ENCODE results near the gene TLE4.

The TLE4 gene

DNA sequence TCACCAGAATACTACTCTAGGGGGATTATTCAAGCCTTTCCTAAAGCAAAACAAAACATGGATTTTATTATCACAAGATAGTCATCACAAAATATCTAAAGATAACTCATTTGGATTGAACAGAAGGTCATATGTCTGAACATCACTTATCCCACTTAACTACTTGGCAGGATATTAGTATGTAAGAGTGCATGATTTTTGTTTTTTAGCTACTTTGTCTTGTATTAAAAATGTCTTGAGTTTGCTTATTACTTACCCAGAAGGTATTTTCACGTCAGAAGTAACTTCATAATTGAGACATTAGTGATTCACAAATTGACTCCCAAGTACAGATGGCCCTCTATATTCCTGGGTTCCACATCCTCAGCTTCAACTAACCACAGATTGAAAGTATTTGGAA is 113.8 kb downstream of the TLE4 start:
- no peak overlapping the region for H3K4me3 ChIP-seq (ENCODE audit: low read length)
- TF ChIP-seq ZNF274 (IDR thresholded peaks at IDR 0.05; ENCODE audit: low read depth, low read length): no peak

DNA sequence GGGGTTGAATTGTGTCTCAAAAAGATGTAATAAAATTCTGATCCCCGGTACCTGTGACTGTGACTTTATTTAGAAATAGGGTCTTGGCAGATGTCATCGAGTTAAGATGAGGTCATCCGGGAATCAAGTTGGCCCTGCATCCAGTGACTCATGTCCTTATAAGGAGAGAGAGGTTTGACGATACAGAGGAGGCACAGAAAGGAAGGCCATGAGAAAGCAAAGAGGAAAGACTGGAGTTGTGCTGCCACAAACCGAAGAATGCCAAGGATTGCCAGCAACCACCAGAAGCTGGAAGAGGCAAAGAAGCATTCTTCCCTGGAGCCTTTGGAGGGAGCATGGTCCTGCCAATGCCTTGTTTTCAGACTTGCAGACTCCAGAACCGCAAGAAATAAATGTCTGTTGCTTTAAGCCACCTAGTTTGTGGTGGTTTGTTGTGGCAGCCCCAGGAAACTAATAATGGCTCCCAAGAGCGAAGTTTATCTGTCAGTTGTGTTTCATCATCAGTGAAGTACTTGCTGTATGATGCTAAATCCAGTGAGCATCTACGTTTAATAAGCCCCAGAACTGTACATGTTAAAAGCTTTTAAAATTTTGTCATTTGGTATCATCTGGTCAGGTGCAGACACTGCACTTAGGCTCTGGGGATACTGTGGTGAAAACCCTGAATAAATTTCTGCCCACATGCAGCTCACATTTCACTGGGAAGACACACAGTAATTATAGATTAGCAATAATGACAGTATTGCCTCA is 114.8 kb downstream of the TLE4 start:
- H3K4me3 ChIP-seq (ENCODE audit: low read length): no peak overlapping the region
- TF ChIP-seq ZNF274 (IDR thresholded peaks at IDR 0.05; ENCODE audit: low read depth, low read length): no peak

DNA sequence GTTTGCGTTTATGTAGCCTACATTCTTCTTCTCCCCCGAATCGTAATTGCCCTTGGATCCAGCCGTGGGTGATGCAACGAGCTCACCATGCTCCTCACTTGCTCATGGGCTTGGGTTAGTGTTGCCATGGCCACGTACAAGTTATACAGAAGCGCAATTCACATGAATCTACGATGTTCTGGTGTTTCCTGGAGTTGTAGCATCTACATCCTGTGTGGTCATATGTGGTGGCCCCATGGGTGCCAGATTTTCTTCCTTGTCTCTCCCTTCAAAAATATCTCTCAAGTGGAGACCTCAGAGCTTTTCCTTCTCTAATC is 115.3 kb downstream of the TLE4 start:
- no peak for TF ChIP-seq ZNF274 (IDR thresholded peaks at IDR 0.05; ENCODE audit: low read depth, low read length)
- H3K4me3 ChIP-seq (ENCODE audit: low read length): no peak overlapping the region

DNA sequence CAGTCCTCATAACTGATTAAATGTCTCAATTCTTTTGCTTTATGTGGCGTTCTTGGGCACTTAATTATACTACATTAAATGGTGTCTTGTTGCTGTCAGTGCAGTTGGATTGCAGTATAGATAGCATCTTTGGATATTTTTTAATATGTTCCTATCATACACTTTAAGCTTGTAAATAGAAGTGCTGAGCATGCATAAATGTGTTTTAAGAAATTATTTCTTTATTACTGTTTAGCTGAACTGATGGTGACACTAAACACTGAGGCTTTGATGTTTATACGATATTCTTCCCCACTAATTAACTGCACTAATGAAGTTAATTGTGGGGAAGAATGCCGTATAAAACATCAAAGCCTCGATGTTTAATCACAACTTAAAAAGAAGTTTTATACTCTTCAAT is 116.6 kb downstream of the TLE4 start:
- H3K4me3 ChIP-seq (ENCODE audit: low read length): no peak overlapping the region

DNA sequence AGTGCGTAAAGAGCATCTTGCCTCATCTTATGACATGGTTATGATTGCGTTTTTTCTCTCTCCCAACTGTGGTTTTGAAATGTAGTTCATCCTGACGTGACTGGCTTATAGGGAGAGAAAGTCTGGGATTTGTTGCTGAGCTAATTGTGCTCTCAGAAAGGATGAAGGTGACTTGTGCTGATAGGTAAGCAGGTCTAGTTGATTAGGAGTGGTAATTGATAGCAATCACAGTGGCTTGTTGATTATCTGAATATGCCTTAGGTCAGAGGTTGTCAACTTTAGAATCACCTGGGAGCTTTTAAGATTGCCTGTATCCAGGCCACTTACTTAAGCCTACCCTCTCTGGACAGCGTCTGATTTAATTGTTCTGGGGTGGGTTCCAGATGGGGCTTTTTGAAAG is 117.8 kb downstream of the TLE4 start:
- TF ChIP-seq ZNF274 (IDR thresholded peaks at IDR 0.05; ENCODE audit: low read depth, low read length): no peak

More for the DNA sequence above, 116.6 kb downstream of the TLE4 start:
- no peak for TF ChIP-seq ZNF274 (IDR thresholded peaks at IDR 0.05; ENCODE audit: low read depth, low read length)

DNA sequence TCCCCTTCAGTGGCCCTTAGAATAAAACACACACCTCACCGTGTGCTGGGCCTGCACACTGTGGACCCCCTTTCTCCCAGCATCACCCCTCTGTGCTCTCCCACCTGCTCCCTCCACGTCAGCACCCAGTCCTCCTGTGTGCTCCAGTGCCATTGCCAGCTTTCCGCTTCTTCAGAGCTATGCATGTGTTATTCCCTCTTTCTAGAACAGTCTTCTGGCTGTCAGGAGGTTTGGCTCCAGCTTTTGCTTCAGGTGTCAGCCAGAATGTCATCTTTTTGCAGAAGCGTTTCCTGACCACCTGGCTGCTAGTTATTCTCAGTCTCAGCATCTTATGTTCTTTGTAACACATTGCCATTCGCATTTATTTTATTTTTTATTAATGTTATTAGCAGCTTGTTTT is 119.7 kb downstream of the TLE4 start:
- H3K4me3 ChIP-seq (ENCODE audit: low read length): no peak overlapping the region
- no peak for TF ChIP-seq ZNF274 (IDR thresholded peaks at IDR 0.05; ENCODE audit: low read depth, low read length)

More for the DNA sequence above, 117.8 kb downstream of the TLE4 start:
- no peak overlapping the region for H3K4me3 ChIP-seq (ENCODE audit: low read length)

DNA sequence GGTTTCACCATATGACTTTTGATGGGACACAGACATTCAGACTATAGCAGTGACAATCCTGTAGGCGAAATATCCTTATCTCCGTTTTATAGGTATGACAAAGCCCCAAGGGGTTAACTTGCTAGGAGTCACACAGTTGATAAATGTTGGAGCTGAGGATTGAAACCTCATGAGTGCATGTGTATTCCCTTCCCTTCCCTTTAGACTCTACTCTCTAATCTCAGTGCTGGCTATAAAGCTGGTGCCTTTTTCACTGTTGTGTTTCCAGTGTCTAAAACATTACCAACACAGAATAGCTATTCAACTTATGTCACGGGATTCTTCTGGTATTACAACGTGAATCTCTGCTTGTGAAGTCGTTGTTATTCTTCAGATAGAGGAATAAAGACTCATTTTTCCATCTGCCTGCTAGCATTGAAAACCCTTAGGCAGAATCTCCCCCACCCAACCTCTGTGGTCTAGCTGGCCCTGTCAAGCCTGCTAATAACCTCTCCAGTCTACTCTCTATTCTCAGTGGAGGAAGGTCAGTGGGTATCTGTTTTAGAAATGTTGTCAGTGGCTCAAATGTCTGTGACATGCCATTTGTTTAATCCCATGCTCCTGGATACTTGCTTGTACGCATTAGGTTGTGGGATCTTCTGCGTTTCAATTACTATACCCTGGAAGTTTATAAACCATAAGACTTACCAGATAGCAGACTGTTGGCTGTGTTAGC is 121.2 kb downstream of the TLE4 start:
- H3K4me3 ChIP-seq (ENCODE audit: low read length): no peak overlapping the region
- TF ChIP-seq ZNF274 (IDR thresholded peaks at IDR 0.05; ENCODE audit: low read depth, low read length): no peak

DNA sequence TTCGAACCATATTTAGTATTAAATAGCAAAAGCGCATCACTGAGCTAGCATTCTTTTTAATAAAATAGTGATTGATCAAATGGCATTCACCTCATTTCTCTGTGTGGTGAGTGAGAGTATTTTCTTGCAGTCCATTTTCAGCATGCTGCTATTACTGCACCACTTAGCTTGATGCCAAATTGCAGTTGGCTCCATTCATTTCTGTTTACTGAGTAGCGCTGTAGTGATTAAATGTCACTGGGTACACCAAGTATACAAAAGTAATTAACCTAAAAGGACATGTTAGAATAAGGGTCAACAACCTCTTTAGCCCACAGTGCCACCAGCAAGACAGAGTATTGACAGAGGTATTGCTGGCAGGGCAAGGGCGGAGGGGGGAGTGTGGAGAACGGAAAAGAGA is 122.0 kb downstream of the TLE4 start:
- no peak overlapping the region for H3K4me3 ChIP-seq (ENCODE audit: low read length)
- TF ChIP-seq ZNF274 (IDR thresholded peaks at IDR 0.05; ENCODE audit: low read depth, low read length): no peak

DNA sequence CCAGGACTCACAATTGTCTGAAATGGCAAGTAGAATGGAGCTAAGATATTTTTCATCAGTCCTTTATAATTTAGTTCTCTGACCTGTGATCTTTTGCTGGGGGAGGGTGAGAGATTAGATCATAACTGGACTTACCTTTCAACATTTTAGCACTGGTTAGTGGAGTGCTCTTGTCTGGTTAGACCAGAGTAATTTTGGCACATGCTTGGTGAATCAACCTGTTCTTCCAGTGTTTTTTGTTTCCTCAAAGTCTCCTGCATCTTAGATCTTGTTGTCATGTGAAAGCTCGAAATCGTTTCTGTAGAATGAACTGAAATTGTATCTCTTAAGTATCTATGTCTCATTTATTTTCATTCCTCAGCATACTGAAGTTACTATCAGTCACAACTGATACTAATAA is 122.4 kb downstream of the TLE4 start:
- TF ChIP-seq ZNF274 (IDR thresholded peaks at IDR 0.05; ENCODE audit: low read depth, low read length): no peak
- H3K4me3 ChIP-seq (ENCODE audit: low read length): no peak overlapping the region

DNA sequence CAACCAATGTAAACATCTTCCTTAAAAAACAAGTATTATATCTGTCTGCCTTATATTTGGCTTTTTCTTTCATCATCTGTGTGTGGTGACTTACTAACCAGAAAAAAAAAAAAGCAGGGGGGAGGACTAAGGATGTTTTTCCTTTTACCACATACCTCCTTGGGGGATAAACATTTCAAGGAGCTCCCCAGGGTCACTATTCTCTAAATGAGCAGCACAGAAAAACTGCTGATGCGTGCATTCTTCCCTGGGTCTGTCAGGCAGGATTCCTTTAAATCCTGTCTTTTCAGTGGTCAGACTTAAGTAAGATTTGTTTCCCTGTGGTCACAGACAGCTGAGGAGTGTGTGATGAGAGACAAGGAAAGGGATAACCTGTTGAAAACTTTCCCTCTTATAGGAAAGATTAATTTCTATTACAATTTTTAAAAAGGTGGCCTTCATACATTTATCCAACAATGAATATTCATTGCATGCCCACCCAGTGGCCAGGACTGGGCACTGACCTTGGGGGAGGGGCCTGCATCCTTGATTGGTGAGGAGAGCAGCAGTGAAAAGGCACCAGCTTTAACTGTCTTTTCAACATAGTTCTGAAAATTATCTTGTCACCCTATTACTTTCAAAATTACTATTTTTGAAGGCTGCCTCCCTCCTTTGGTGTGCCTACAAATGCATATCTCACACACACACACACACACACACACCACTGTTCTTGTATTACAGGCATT is 123.1 kb downstream of the TLE4 start:
- H3K4me3 ChIP-seq (ENCODE audit: low read length): no peak overlapping the region
- no peak for TF ChIP-seq ZNF274 (IDR thresholded peaks at IDR 0.05; ENCODE audit: low read depth, low read length)

DNA sequence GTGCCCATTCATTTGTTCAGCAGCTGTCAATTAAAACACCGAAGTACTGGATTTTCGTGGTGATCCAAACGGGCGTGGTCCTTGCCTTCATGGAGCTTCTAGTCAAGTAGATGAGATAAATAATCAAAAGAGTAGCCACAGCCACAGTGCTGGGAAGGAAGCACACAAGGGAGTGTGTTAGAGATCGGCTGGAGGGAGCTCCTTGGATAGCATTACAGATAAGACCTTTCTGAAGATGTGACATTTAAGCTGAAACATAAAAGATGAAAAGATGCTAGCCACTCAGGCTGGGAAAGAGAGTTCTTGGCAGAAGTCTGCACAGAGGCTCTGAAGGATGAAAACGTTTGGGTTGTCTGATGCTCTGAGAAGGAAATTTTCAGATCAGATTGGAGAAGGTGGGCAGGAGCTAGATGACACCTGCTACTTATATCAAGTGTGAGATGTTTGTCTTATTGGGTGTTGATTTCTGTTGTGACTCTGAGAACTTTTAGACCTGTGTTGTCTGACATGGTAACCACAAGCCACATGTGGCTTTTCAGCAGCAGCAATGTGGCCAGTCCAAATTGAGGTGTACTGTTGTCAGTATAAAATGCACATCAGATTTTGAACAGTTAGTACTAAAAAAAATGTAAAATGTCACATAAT is 123.9 kb downstream of the TLE4 start:
- TF ChIP-seq ZNF274 (IDR thresholded peaks at IDR 0.05; ENCODE audit: low read depth, low read length): no peak
- H3K4me3 ChIP-seq (ENCODE audit: low read length): no peak overlapping the region

DNA sequence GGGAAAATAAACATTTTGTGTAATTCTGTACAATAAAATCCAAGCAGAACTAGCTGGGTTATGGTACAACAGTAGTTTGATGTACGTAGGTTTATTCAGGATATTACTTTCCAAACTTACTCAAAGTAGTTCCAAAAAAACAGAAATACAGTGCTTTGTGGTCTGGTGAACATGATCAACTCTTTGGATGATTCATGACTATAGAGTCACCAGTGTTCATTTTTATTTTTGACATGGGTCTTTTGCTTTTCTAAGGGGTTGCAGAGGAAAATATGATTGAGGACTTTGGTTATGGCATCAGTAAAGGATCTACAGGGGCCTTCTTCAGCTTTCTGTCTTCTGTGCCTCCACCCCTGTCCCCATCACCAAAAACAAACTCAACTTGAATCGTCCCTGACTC is 127.2 kb downstream of the TLE4 start:
- TF ChIP-seq ZNF274 (IDR thresholded peaks at IDR 0.05; ENCODE audit: low read depth, low read length): no peak
- H3K4me3 ChIP-seq (ENCODE audit: low read length): no peak overlapping the region

DNA sequence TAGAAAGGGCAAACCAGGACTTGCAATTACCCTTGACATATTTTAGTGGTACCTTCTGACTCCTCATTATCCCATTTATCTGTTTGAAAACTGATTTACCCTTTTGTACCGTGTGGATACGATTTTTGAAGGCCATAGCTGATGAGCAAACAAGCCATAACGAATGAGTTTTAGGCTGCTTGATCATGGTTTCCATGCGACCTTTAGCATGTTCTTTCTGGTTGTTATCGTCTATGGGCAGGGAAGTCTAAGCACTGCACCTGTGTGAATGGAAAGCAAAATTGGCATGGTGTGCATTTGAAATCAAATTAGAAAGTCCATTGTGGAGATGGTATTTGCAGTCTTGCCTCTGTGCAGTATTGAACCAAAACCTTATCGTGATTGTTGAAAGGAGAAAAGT is 127.7 kb downstream of the TLE4 start:
- no peak for TF ChIP-seq ZNF274 (IDR thresholded peaks at IDR 0.05; ENCODE audit: low read depth, low read length)
- H3K4me3 ChIP-seq (ENCODE audit: low read length): no peak overlapping the region

DNA sequence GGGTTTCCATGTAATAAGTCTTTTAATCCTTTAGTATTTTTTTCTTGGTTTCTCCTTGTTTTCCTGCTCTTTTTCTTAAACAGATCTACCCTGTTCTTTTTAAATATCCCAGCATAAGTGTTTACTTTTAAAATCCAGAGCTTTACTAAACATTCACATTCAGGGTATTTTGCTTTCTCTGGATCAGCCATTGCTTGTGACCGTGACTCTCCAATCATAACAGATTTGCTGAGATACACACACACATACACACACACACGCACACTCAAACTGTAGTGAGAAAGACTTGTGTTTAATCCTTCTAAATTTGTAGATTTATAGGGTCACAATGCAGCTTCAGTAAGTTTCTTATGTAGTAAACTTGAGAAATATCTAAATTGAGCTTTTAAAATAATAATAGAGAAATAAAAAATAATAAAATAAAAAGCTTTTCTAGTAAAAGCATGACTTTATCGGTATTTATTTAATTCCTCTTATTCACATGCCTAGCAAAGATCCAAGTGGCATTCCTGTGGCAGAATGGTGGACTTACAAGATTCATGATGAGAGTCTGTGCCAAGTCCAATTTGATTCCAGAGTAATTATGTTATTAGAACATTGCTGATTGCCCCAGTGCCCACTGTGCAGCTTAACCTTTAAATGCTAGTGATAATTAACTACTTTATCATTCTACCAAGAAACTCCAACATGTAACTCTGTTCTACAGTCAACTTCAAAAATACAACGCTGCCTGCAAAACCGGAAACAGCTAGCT is 129.0 kb downstream of the TLE4 start:
- no peak for TF ChIP-seq ZNF274 (IDR thresholded peaks at IDR 0.05; ENCODE audit: low read depth, low read length)

More for the DNA sequence above, 129.0 kb downstream of the TLE4 start:
- H3K4me3 ChIP-seq (ENCODE audit: low read length): no peak overlapping the region
